Fibroblast of the aortic adventitia (primary cell): ENCODE data around the gene ZFAND6. TPM values are rescaled to one million over a fixed set of nuclear protein-coding genes. Genes with fewer than 3 reads are reported as not detected.
"Not testable (repeated sequence)": the region's sequence is repeated elsewhere in the genome, so short reads cannot be mapped to it uniquely, and the experiment has no call there.

Experiments
- DNase-seq: peaks from one replicate; pipeline ENCODE4 v3.0.0-alpha.2; 2010; ENCODE audit warnings: low read depth
- H3K4me3 ChIP-seq: 2 replicates; pipeline ENCODE4 v1.5.1; 2011; ENCODE audit warnings: low read depth, mild to moderate bottlenecking, control low read depth, low read length, moderate library complexity
- CTCF ChIP-seq: IDR thresholded peaks from 2 replicates; pipeline ENCODE4 v1.5.1; 2011; ENCODE audit warnings: mild to moderate bottlenecking, low read length, control low read depth, inconsistent platforms; ENCODE audit not compliant: insufficient read depth
- total RNA-seq: library from RNA; depleted of rRNA; stranded (reverse); fragments of >200 nt; gene quantifications from 2 replicates; pipeline ENCODE4 v1.2.3, GENCODE V29; 2012; ENCODE audit warnings: low replicate concordance

The ZFAND6 gene
- total RNA-seq, 1 donor: 125 TPM

- no peak overlapping the region for H3K4me3 ChIP-seq
Observed at GRCh38 chr15:80019168-80019745, 40.2 kb upstream of the ZFAND6 start.

GRCh38 chr15:80020149-80020548 is 39.3 kb upstream of the ZFAND6 start:
- not testable (repeated sequence) for DNase-seq, H3K4me3 ChIP-seq

More at GRCh38 chr15:80019168-80019745, 40.2 kb upstream of the ZFAND6 start:
- no peak for TF ChIP-seq CTCF
- DNase-seq: no peak

GRCh38 chr15:80020731-80021130 is 38.7 kb upstream of the ZFAND6 start:
- no peak overlapping the region for H3K4me3 ChIP-seq
- no peak for TF ChIP-seq CTCF
- DNase-seq: no peak

- no peak for TF ChIP-seq CTCF
- H3K4me3 ChIP-seq: no peak overlapping the region
- no peak for DNase-seq
Observed at GRCh38 chr15:80026310-80026709, 33.2 kb upstream of the ZFAND6 start.

- no peak for DNase-seq
- TF ChIP-seq CTCF: no peak
- no peak overlapping the region for H3K4me3 ChIP-seq
Observed at GRCh38 chr15:80026754-80027153, 32.7 kb upstream of the ZFAND6 start.

- DNase-seq: no peak
- no peak for TF ChIP-seq CTCF
- no peak overlapping the region for H3K4me3 ChIP-seq
Observed at GRCh38 chr15:80028937-80029336, 30.5 kb upstream of the ZFAND6 start.

- no peak for DNase-seq
- TF ChIP-seq CTCF: no peak
- no peak overlapping the region for H3K4me3 ChIP-seq
Observed at GRCh38 chr15:80031841-80032240, 27.6 kb upstream of the ZFAND6 start.
